COLO668 (cell line): ENCODE results near the gene CDK5RAP3.

Experiments used
- DNase-seq: peaks from one replicate; lab custom pipeline; 2025; ENCODE audit not compliant: unreplicated experiment; lab: John Stamatoyannopoulos, UW

CDK5RAP3 gene

GRCh38 chr17:48022901-48023300, 52.0 kb downstream of the CDK5RAP3 start:
- DNase-seq, result no peak

GRCh38 chr17:48023400-48024148, 52.7 kb downstream of the CDK5RAP3 start:
- DNase-seq, result peak; percentile 74

GRCh38 chr17:48024149-48025039, 53.5 kb downstream of the CDK5RAP3 start:
- peak; percentile 54 for DNase-seq

- DNase-seq, result peak; percentile 93
Observed at GRCh38 chr17:48025040-48025903, 54.4 kb downstream of the CDK5RAP3 start.

GRCh38 chr17:48025904-48026501, 55.1 kb downstream of the CDK5RAP3 start:
- DNase-seq, result no peak

GRCh38 chr17:48026502-48027321, 55.8 kb downstream of the CDK5RAP3 start:
- peak; percentile 87 for DNase-seq

GRCh38 chr17:48027322-48027981, 56.5 kb downstream of the CDK5RAP3 start:
- no peak for DNase-seq

GRCh38 chr17:48028736-48029135, 57.8 kb downstream of the CDK5RAP3 start:
- no peak for DNase-seq

- no peak for DNase-seq
Observed at GRCh38 chr17:48030531-48030930, 59.6 kb downstream of the CDK5RAP3 start.
